ENCODE measurements around the gene NQO2. TPM values are rescaled to one million over a fixed set of nuclear protein-coding genes. Genes with fewer than 3 reads are reported as not detected.
"Not testable (repeated sequence)": the region's sequence is repeated elsewhere in the genome, so short reads cannot be mapped to it uniquely, and the experiment has no call there.

Gene NQO2
- total and polyA plus RNA-seq, 5 experiments from 2014 or later = 21.0 to 48.1 (median 37.9) TPM

DNA sequence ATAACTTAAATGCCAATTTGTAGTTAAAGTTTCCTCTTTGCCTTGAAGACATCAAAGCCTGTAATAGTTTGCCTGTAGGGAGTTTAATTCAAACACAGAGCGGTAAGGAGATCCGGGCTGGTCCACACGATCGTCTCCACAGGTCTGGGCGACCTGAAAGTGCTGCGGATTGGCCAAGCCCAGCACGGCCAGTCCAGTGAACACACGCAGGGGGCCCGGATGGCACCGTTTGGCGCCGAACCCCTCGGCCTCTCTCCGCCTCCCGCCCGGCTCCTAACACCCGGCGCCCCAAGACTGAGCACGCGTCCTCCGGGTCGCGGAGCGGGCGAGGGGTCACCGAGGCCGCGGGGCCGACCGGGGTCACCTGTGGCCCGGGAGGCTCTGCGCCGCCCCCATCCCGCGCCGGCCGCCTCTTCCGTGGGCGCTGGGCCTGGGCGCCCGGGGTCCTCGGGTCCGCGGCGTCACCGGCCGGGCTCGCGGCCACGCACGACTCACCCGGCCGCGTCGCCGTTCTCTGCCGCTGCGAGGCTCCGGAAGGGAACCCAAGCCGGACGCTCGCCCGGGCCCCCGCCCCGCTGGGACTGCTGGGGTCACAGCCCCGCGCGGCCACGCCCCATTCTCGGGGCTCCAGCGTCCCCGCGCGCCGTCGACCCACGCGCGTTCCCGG is 28.8 kb upstream of the NQO2 start:
- no peaks in the 10 kb centered on the region for H3K9me3 Mint-ChIP-seq

DNA sequence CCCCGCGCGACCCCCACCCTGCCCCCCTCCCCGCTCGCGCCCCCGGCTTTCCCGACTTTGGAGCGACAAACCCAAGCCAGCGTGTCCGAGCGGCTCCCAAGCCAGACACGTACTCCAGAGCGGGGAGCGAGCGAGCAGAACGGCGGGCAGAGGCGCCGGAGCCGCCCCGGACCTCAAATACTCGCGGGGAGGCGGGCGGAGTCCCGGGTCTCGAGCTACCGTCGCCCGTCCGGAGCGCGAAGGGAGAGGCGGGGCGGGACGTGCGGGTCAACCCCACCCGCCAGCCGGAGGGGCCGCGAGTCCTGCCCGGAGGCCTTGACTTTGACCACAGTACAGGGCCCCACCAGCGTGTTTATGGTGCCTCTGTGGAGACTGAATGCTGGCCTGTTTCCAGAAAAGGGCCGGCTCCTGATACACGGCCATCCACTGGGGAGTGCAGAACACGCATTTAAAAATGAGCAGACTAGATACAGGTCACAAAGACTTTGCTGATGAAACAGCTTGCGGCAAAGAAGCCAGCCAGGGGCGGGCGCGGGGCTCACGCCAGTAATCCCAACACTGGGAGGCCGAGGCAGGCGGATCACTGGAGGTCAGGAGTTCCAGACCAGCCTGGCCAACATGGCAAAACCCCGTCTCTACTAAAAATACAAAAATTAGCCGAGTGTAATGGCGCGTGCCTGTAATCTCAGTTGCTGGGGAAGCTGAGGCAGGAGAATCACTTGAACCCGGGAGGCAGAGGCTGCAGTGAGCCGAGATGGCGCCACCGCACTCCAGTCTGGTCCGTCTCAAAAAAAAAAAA is 28.1 kb upstream of the NQO2 start, which contains the start of gene SERPINB6:
TSS of gene SERPINB6 (minus strand) at position 148 of the 799 bp plus-strand sequence. CDS start 12,235 bp downstream, outside the sequence.
- Mint-ChIP-seq H3K9me3 (no peaks in the 10 kb centered on the region), H3K4me3 (peak within 1 kb of the TSS; percentile 84 to 94 (median 92)), H3K27ac (peak within 1 kb of the TSS; percentile 87 to 97 (median 94)), H3K4me1 (peaks cover 24 to 60% (median 43%) of the 10 kb centered on the region in 4 donors), H3K27me3 (peaks cover 0 to 10% (median 0%) of the 10 kb centered on the region in 5 donors), H3K36me3 (no peaks in the 10 kb centered on the region)
- DNase-seq (peak; percentile 17 to 75 (median 40)), ATAC-seq (peak; percentile 69 to 74)
- POLR2A ChIA-PET = interaction anchor here (0.7 to 5.7 kb wide), 22 partner anchors 8 to 206 kb away, joined by 3 to 112 read pairs (median 6); partner anchors contain the start of genes RIPK1, SERPINB1, SERPINB9 and WRNIP1

More for the DNA sequence above, 28.8 kb upstream of the NQO2 start:
- Mint-ChIP-seq H3K4me3 (peak overlapping the region; percentile 84 to 94 (median 92)), H3K27me3 (peaks cover 0 to 7% (median 0%) of the 10 kb centered on the region in 5 donors), H3K4me1 (peaks cover 26 to 67% (median 49%) of the 10 kb centered on the region in 4 donors), H3K36me3 (no peaks in the 10 kb centered on the region), H3K27ac (peak overlapping the region; percentile 73 to 97 (median 92))
- ATAC-seq = peak; percentile 66 to 72
- POLR2A ChIA-PET = interaction anchor here (0.8 to 5.7 kb wide), 19 partner anchors 12 to 205 kb away, joined by 3 to 112 read pairs (median 9); partner anchors contain the start of genes RIPK1, SERPINB1 and WRNIP1
- peak in 9 of 10 donors; percentile 14 to 76 (median 46) for DNase-seq

DNA sequence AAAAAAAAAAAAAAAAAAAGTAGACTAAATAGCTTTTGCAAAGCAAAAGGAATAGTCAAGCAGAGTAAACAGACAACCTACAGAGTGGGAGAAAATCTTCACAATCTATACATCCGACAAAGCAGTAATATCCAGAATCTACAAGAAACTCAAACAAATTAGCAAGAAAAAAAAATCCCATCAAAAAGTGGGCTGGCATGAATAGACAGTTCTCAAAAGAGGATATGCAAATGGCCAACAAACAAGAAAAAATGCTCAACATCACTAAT is 27.5 kb upstream of the NQO2 start:
- Mint-ChIP-seq H3K27me3 (peaks cover 0 to 11% (median 0%) of the 10 kb centered on the region in 5 donors), H3K27ac (peak overlapping the region; percentile 87 to 97 (median 94)), H3K4me3 (peak overlapping the region; percentile 84 to 94 (median 90)), H3K4me1 (peaks cover 20 to 54% (median 40%) of the 10 kb centered on the region in 4 donors)
- not testable (repeated sequence) for DNase-seq, H3K36me3 Mint-ChIP-seq, H3K9me3 Mint-ChIP-seq, ATAC-seq
- POLR2A ChIA-PET = interaction anchor here (0.7 to 5.7 kb wide), 19 partner anchors 8 to 206 kb away, joined by 3 to 112 read pairs (median 9); partner anchors contain the start of genes RIPK1, SERPINB1 and SERPINB9

DNA sequence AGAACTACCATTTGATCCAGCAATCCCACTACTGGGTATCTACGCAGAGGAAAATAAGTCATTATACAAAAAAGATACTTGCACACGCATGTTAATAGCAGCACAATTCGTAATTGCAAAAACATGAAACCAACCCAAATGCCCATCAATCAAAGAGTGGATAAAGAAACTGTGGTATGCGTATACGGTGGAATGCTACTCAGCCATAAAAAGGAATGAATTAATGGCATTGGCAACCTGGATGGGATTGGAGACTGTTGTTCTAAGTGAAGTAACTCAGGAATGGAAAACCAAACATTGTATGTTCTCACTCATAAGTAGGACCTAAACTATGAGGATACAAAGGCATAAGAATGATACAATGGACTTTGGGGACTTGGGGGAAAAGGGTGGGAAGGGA is 27.0 kb upstream of the NQO2 start:
- POLR2A ChIA-PET = interaction anchor here (0.7 to 5.7 kb wide), 16 partner anchors 7 to 497 kb away, joined by 3 to 112 read pairs (median 9); partner anchors contain the start of genes RIPK1, SERPINB1 and SERPINB9
- H3K27ac Mint-ChIP-seq = peak overlapping the region in 8 of 10 donors; percentile 55 to 97 (median 94)
- H3K4me3 Mint-ChIP-seq = peak overlapping the region; percentile 84 to 94 (median 90)
- not testable (repeated sequence) for DNase-seq, H3K36me3 Mint-ChIP-seq, ATAC-seq, H3K9me3 Mint-ChIP-seq
- peaks cover 0 to 11% (median 0%) of the 10 kb centered on the region in 5 donors for H3K27me3 Mint-ChIP-seq
- peaks cover 16 to 49% (median 36%) of the 10 kb centered on the region in 4 donors for H3K4me1 Mint-ChIP-seq

DNA sequence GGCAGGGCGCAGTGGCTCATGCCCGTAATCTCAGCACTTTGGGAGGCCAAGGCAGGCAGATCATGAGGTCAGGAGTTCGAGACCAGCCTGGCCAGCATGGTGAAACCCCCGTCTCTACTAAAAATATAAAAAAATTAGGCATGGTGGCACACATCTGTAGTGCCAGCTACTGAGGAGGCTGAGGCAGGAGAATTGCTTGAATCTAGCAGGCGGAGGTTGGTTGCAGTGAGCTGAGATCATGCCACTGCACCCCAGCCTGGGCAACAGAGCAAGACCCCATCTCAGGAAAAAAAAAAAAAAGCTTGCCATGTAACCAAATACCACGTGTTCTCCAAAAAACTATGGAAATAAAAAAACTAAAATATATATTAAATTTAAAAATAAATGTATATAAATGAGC is 26.5 kb upstream of the NQO2 start:
- Mint-ChIP-seq H3K4me3 (peak overlapping the region in 3 of 10 donors; percentile 91 to 93 (median 92)), H3K27me3 (peaks cover 0 to 11% (median 0%) of the 10 kb centered on the region in 5 donors), H3K4me1 (peaks cover 12 to 44% (median 34%) of the 10 kb centered on the region in 4 donors), H3K27ac (peak overlapping the region in 6 of 10 donors; percentile 46 to 97 (median 75))
- ATAC-seq, H3K9me3 Mint-ChIP-seq, DNase-seq, H3K36me3 Mint-ChIP-seq: not testable (repeated sequence)
- POLR2A ChIA-PET = interaction anchor here (0.7 to 5.7 kb wide), 5 partner anchors 7 to 497 kb away, joined by 3 to 112 read pairs (median 6); no protein-coding TSS in a partner anchor

DNA sequence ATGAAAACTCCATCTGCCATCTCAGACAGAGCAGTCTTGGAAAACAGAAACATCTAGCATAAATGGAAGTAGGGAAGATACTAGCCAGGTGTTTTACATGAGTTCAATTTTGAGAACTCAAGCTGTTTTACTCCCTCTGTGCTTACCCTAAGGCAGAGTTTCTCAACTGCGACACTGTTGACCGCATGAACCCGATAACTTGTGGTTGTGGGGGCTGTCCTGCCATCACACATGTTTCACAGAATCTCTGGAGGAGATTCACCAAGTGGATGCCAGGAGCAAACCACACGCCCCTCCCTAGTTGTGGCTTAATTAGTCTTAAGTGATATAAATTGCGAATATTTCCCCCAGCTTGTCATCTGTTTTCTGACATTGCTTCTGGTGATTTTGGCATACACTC is 26.0 kb upstream of the NQO2 start:
- H3K4me3 Mint-ChIP-seq = peak overlapping the region in 3 of 10 donors; percentile 4 to 72 (median 63)
- no peak for ATAC-seq
- peaks cover 0 to 11% (median 0%) of the 10 kb centered on the region in 5 donors for H3K27me3 Mint-ChIP-seq

DNA sequence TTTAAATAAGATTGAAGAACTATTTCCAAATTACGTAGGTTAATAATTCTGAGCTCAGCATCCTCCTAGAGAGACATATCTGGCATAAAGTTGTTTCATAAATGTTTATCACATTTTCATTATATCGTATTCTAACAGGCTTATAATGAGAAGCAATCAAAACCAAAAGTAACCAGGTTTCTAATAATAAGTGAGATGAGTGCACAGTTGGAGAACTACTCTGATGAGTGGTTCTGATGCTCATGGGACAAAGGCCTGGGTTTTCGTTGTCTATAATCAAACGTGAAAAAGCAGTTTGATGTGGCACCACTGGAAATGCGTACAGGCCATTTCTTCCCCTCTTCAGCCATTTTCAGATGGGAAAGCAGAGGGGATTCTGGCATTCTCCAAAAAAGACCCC is 23.6 kb upstream of the NQO2 start:
- H3K27me3 Mint-ChIP-seq = peaks cover 0 to 12% (median 5%) of the 10 kb centered on the region in 5 donors
- POLR2A ChIA-PET = interaction anchor here (1.0 to 5.7 kb wide), 4 partner anchors 12 to 78 kb away, joined by 3 to 112 read pairs (median 14); no protein-coding TSS in a partner anchor
- no peaks in the 10 kb centered on the region for H3K9me3 Mint-ChIP-seq
- H3K4me1 Mint-ChIP-seq = peaks cover 2 to 26% (median 16%) of the 10 kb centered on the region in 4 donors
- DNase-seq (no peak), ATAC-seq (no peak)
- H3K27ac Mint-ChIP-seq = no peak overlapping the region
- H3K4me3 Mint-ChIP-seq = no peak overlapping the region
- no peaks in the 10 kb centered on the region for H3K36me3 Mint-ChIP-seq

More for the DNA sequence above, 26.0 kb upstream of the NQO2 start:
- peak in 2 of 10 donors; percentile 7 to 26 for DNase-seq
- POLR2A ChIA-PET = interaction anchor here (1.6 to 5.7 kb wide), 4 partner anchors 8 to 180 kb away, joined by 4 to 112 read pairs (median 16); no protein-coding TSS in a partner anchor
- Mint-ChIP-seq H3K36me3 (no peaks in the 10 kb centered on the region), H3K27ac (peak overlapping the region in 8 of 10 donors; percentile 42 to 87 (median 64)), H3K9me3 (no peaks in the 10 kb centered on the region), H3K4me1 (peaks cover 9 to 39% (median 30%) of the 10 kb centered on the region in 4 donors)

DNA sequence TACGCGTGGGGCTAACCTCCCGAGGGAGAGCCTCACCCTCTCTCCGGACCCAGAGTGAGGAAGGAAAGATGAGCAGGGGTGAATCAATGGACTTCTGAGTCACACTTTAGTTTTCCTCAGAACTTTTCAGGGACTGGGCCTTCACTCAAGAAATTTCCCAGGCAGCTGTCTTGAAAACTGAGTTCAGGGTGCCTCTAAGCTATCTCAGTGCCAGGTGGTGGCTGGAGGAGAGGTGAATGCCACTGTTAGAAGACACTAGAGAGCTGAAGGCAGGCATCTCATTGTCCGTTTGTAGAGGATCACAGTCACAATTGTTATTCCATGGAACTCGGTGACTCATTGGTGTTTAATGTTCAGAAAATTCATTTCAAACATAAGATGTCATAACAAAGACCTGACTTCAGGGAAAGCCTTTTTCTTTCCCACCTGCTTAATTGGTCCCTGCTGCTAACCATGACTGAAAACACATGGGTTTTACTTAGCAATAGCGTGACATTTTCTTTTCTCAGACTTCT is 23.1 kb upstream of the NQO2 start:
- no peak for ATAC-seq
- H3K36me3 Mint-ChIP-seq = no peaks in the 10 kb centered on the region
- no peaks in the 10 kb centered on the region for H3K9me3 Mint-ChIP-seq
- H3K27ac Mint-ChIP-seq = peak overlapping the region in 3 of 10 donors; percentile 7 to 67 (median 21)
- POLR2A ChIA-PET = interaction anchor here (1.6 to 5.7 kb wide), 2 partner anchors 12 to 77 kb away, joined by 3 to 112 read pairs; no protein-coding TSS in a partner anchor
- peaks cover 3 to 29% (median 20%) of the 10 kb centered on the region in 4 donors for H3K4me1 Mint-ChIP-seq
- peaks cover 0 to 17% (median 5%) of the 10 kb centered on the region in 5 donors for H3K27me3 Mint-ChIP-seq
- peak overlapping the region in 1 of 10 donors; percentile 48 for H3K4me3 Mint-ChIP-seq
- DNase-seq = no peak

DNA sequence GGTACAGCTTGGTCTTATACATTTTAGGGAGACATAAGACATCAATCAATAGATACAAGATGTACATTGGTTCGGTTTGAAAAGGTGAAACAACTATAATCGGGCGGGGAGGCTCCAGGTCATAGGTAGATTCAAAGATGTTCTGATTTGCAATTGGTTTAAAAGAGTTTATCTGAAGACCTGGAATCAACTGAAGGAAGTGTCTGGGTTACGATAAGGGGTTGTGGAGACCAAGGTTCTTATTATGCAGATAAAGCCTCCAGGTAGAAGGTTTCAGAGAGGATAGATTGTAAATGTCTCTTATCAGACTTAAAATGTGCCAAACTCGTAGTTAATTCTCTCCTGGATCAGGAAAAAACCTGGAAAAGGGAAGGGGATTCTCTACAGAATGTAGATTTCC is 22.4 kb upstream of the NQO2 start:
- H3K4me3 Mint-ChIP-seq = no peak overlapping the region

DNA sequence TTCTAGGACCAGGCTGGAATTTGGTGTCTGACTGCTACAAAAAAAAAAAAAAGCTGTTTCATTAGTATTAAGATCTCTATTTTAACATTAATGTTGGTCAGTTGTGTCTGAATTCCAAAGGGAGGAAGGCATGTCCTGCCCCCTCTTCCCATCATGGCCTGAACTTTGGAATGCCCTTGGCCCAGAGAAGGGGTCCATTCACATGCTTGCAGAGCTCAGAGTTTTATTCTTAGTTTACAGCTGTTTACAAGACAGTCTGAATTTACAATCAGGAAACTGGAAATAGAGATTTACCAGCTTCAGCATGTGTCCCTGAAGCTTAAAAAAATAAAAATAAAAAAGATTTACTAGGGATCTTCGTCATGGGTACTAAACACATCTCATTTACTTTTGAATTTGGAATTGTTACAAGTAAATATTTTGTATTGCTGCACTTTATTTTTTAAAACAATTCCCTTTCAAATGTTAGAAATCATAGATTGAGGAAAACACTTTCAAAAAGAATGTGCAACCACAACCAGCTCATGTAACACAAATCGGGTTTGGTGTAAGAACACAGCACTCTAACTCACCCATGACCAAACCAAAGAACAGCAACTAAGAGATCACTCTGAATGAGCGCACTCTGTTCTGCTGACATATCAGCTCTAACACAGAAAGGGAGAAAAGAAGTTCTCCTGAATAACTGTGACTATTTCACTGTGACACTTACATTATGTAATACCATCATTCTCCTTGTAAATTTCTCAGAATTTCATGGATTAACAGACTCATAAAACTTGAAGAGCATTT is 21.7 kb upstream of the NQO2 start:
- no peaks in the 10 kb centered on the region for H3K9me3 Mint-ChIP-seq
- H3K27me3 Mint-ChIP-seq = peaks cover 0 to 27% (median 5%) of the 10 kb centered on the region in 5 donors

More for the DNA sequence above, 22.4 kb upstream of the NQO2 start:
- DNase-seq (no peak), ATAC-seq (no peak)
- H3K4me1 Mint-ChIP-seq = peaks cover 1 to 24% (median 16%) of the 10 kb centered on the region in 4 donors
- peak overlapping the region in 1 of 10 donors; percentile 17 for H3K27ac Mint-ChIP-seq
- H3K36me3 Mint-ChIP-seq = no peaks in the 10 kb centered on the region
- no peaks in the 10 kb centered on the region for H3K9me3 Mint-ChIP-seq
- POLR2A ChIA-PET = interaction anchor here (0.5 to 4.3 kb wide), 3 partner anchors 11 to 36 kb away, joined by 3 to 51 read pairs (median 4); no protein-coding TSS in a partner anchor
- peaks cover 0 to 22% (median 5%) of the 10 kb centered on the region in 5 donors for H3K27me3 Mint-ChIP-seq

DNA sequence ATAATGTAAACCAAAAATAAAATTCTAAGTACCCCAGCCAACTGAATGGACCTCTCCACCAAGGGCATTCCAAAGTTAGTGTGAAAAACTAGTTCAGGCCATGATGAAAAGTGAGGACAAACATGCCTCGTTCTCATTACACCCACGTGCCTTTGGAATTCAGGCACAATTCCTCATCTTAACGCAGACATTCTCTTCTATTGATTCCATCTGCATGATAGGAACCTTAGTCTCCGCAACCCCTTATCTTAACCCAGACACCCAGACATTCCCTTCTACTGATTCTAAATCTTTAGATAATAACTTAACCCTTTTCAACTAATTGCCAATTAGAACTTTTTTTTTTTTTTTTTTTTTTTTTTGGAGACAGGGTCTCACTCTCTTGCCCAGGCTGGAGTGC is 20.8 kb upstream of the NQO2 start:
- no peak overlapping the region for H3K4me3 Mint-ChIP-seq
- no peaks in the 10 kb centered on the region for H3K36me3 Mint-ChIP-seq
- H3K27ac Mint-ChIP-seq = no peak overlapping the region
- no peak for DNase-seq
- peaks cover 0 to 27% (median 4%) of the 10 kb centered on the region in 5 donors for H3K27me3 Mint-ChIP-seq
- ATAC-seq = no peak
- POLR2A ChIA-PET = interaction anchor here (4.3 kb wide), 1 partner anchor 10 kb away, joined by 51 read pairs; no protein-coding TSS in a partner anchor
- H3K9me3 Mint-ChIP-seq = no peaks in the 10 kb centered on the region
- H3K4me1 Mint-ChIP-seq = peaks cover 5 to 14% (median 9%) of the 10 kb centered on the region in 4 donors

More for the DNA sequence above, 21.7 kb upstream of the NQO2 start:
- POLR2A ChIA-PET = interaction anchor here (0.5 to 4.3 kb wide), 6 partner anchors 11 to 137 kb away, joined by 3 to 51 read pairs (median 4); partner anchors contain the start of gene SERPINB1
- no peak for ATAC-seq
- H3K27ac Mint-ChIP-seq = no peak overlapping the region
- H3K4me3 Mint-ChIP-seq = no peak overlapping the region
- no peaks in the 10 kb centered on the region for H3K36me3 Mint-ChIP-seq
- no peak for DNase-seq
- H3K4me1 Mint-ChIP-seq = peaks cover 1 to 19% (median 11%) of the 10 kb centered on the region in 4 donors
